SK-MEL-5 (cell line): ENCODE data around the gene CRBN. TPM values are rescaled to one million over a fixed set of nuclear protein-coding genes. Genes with fewer than 3 reads are reported as not detected.

Experiments
- small RNA-seq, 2 experiments: library from RNA; depleted of rRNA; stranded (forward); fragments of <200 nt; gene quantifications; one replicate each; pipeline ENCODE3, GENCODE V24; 2014
- total RNA-seq: library from RNA; depleted of rRNA; stranded (reverse); fragments of >200 nt; shearing (Covaris generic); gene quantifications from 2 replicates; pipeline ENCODE4 v1.2.3, GENCODE V29; 2014; rRNA removed

CRBN gene
- total RNA-seq, 1 experiment from 2014 or later = 55.9 TPM

Small RNA genes lying within 50 kb of the gene (small RNA-seq; reads per million reads assigned to genes)
- 0 to 0.02 reads per million in 2 experiments for gene RF00416

Other genes starting within 250 kb of the CRBN start
- gene IL5RA, start 69.3 kb downstream of the CRBN start, total RNA-seq = not detected in 2 replicates
- 45.6 and 52.0 TPM in 2 replicates for gene TRNT1, start 52.8 kb downstream of the CRBN start, total RNA-seq